Stimulated activated CD8-positive, alpha-beta memory T cell treated with anti-CD3 and anti-CD28 coated beads, Interleukin-12 subunit alpha, Interleukin-12 subunit beta, amount 100 ng/mL, for 24 hours (primary cell): ENCODE measurements around the gene DNAH7.

ENCODE experiments used
- DNase-seq: peaks from one replicate; pipeline ENCODE4 v3.0.0-alpha.2; 2020; ENCODE audit errors: extremely low read depth

The DNAH7 gene

DNA sequence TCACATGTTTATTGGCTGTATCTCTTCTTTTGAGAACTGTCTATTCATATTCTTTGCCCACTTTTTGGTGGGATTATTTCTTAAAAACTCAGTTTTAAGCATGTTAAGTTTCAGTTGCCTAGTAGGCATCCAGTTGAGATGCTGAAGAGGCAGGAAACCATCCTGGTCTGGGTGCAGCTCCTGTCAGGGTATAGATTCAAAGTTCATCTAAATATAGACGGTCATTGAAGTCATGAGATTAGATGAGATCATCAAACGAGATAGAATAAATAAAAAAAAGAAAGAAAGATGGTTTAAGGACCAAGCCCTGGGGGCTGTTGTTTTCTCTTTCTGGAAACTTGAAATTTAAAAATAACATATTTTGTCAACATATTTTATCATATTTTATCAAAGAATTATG, 9.2 kb upstream of the DNAH7 start:
- no peak for DNase-seq

GRCh38 chr2:196076778-196077568, 8.3 kb upstream of the DNAH7 start:
- no peak for DNase-seq

DNA sequence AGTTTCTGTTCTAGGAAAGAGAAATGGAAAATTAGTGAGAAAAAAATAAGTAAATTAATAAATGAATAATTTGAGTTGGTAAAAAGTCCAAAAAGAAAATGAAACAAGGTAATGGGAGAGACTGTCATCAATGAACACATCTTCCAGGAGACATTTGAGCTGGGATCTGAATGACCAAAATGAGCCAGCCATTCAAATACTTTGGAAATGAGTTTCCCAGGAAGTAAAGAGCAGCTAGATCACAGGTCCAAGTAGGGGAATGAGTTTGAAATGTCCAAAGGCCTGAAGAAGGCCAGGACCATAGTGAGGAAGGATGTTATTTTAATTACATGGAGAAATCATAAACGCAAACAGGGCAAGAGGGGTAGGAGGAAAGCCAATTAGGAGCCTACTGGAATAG, 6.6 kb upstream of the DNAH7 start:
- DNase-seq = no peak

- no peak for DNase-seq
Measured at GRCh38 chr2:196074631-196075030, 6.0 kb upstream of the DNAH7 start.

GRCh38 chr2:196073521-196073920, 4.9 kb upstream of the DNAH7 start:
- no peak for DNase-seq

DNA sequence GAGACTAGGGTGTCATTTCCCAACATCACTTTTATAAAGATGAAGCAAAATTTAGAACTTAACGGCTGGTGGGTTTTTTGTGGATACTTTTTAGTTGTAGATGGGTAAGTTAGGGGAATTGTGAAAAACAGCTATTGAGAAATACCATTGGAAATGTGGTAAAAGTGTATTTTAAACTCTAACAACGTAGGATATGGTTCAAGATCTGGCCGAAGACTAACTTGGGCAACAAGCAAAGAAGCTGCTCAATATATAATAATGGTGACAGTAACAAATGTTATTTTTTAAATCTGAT, 1.6 kb downstream of the DNAH7 start:
- no peak for DNase-seq

DNA sequence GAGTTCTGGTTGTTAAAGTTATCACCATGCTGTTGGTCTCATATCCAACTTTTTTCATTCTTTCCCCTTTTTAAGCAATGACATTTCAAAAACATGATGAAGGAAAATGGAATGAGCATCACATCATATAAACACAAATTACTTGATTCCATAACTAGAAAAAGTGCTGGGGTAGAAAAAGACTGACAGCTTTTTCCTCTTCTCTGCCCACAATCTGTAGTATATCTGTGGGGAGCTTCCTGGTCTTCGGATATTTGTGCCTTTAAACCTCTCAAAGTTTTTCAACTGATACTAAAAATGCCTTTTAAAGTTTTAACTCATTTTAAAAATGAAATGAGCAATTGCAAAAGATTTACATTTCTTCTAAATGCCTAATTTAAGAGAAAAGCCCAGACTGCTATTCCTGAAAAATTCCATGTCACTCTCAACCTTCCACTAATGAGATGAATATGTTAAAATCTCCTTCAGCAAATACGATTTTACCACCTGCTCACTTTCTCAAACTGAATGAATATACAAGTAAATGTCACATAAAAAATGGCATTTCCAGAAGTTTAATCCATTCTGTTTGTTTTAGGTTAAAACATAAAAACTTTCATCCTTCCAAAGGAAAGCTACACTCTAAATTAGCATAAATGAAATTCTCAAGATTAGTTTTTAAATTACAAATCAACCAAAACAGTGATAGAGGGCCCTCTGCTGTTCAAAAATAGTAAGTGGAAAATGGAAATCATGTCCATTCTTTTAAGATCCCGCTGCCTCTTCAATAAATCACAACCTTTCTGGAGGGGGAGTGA, 2.1 kb downstream of the DNAH7 start:
- no peak for DNase-seq

GRCh38 chr2:196063773-196064172, 4.9 kb downstream of the DNAH7 start:
- DNase-seq = no peak

GRCh38 chr2:196059491-196059960, 9.1 kb downstream of the DNAH7 start:
- DNase-seq = no peak

- DNase-seq = no peak
Measured at GRCh38 chr2:196054631-196055030, 14.0 kb downstream of the DNAH7 start.

DNA sequence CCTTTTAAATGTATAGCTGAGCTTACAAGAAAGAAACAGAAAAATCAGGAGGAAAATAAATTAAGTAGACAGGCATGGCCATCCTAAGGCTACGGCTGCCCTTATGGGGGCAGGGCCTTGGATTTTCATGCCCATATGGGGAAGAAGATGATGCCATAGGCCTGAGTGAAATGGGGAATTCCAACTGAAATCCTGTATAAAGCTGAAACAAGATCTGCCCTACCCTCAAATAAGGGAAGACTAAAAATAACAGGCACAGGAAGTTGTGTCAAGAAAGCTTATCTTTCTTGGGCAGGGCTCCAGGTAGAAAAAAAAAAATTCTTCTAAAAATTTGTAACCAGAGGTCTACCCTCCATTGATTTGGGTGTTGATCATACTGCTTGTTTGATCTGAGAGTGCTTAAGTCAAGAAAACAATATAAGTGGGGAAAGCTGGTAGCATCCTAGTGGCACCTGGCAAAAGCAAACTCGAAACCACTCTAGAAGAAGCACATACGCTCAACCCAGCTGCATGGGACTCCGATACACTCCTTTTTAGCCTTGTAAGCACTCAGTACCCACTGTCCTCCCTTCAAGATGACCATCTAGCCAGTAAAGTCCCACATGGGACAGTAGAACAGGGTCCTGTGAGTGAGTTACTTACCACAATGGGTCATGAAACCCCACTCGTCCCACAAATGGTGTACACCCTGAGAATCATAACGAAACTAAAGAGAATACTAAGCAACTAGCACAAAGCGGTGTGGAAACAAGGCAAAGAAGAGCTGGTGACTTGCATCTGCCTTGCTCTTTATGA, 22.3 kb downstream of the DNAH7 start:
- DNase-seq = no peak

DNA sequence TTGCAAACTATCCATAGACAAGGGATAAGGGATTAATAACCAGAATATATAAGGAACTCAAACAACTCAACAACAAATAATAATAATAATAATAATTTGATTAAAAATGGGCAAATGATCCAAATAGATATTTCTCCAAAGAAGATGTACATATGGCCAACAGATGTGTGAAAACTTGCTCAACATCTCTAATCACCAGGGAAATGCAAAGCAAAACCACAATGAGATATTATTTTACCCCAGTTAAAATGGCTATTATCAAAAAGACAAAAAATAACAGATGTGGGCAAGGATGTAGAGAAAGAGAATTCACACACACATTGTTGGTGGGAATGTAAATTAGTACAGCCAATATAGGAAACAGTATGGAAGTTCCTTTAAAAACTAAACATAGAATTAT, 26.9 kb downstream of the DNAH7 start:
- DNase-seq = no peak

- DNase-seq = no peak
Measured at GRCh38 chr2:196040218-196040617, 28.4 kb downstream of the DNAH7 start.

GRCh38 chr2:196036442-196036841, 32.2 kb downstream of the DNAH7 start:
- no peak for DNase-seq

- no peak for DNase-seq
Measured at GRCh38 chr2:196018037-196018436, 50.6 kb downstream of the DNAH7 start.

GRCh38 chr2:196012314-196012713, 56.3 kb downstream of the DNAH7 start:
- no peak for DNase-seq

GRCh38 chr2:196000551-196000950, 68.1 kb downstream of the DNAH7 start:
- DNase-seq = no peak

GRCh38 chr2:195998070-195998469, 70.6 kb downstream of the DNAH7 start:
- DNase-seq = no peak

- no peak for DNase-seq
Measured at GRCh38 chr2:195995499-195995898, 73.1 kb downstream of the DNAH7 start.

DNA sequence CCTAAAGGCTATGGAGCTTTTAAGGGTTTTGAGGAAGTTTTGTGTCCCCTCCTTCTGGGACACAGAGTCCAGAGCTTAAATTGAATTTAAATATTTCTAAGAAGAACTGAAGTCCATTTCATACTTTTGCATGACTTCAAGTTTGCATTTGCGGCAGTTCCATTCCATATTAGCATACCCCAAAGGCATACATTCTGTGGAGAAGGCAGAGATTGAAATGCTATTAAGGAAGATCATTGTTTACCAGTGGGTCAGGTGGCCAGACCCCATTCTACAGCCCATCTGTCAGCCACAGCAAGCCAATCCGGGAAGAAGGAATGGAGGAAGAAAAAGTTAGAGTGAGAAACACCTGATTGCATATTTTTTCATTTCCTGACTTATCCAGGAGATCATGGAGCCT, 75.0 kb downstream of the DNAH7 start:
- DNase-seq = no peak

DNA sequence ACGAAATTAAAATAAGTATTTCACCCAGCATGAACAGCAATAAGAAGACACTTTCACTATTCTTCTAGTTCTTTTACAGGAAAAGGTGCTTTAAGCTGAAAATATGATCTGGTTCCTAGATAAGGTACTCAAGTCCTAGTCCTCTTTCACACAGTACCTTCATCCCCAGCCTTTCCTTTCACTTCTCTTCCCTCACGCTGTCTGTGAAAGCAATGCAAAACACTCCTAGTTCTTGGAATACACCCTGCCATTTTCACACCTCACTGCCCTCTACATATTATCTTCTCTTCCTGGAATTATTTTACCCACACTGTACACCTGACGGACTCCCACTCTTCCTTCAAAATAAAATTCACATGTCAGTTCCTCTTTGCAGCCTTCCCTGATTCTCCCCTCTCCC, 82.9 kb downstream of the DNAH7 start:
- no peak for DNase-seq

DNA sequence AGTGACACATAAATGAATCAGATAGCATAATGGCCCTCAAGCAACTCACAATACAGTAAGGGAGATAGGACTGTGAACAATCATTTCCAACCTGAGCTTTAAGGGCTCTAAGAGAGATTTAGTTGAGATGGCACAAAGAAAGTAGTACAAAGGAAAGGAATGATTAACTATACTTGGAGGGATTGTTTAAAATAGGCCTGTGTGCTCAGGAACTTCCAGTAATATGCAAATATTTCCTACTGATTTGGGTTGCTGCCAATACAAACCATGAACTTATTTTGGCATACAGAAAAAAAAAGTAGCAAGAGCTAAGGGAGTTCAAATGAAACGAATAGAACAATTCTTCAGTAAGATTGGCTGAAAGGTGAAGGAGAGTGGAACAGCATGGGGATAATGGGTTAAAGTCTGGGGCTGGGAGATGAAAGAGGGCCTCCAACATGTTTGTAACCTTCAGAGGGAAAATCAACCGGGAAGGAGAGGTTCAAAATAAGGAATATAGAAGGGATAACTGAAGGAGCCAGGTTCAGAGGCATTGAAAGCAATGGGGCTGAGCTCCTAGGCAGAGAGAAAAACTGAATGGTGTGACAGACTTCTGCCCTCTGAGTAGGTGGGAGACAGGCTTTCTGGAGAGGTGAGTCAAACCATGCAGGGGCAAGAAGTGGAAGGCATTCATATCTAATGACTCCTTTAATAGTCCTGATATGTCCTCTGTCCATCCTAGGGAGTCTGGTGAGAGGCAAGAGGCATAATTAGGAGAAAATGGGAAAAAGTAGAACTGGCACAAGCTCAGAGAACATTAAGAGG, 83.5 kb downstream of the DNAH7 start:
- DNase-seq = no peak
